GM10266 (cell line): ENCODE data around the gene INO80.

Experiments
- DNase-seq: peaks from one replicate; pipeline ENCODE4 v3.0.0; 2012; ENCODE audit errors: extremely low spot score
- CTCF ChIP-seq: IDR thresholded peaks from 2 replicates; pipeline ENCODE4 v1.5.1; 2012; ENCODE audit warnings: mild to moderate bottlenecking, low read depth; ENCODE audit not compliant: control insufficient read depth, insufficient read depth; ENCODE audit errors: missing control alignments

INO80 gene

GRCh38 chr15:40929660-40930429, 186.2 kb downstream of the INO80 start:
- TF ChIP-seq CTCF = peak; percentile 15

More at GRCh38 chr15:40929660-40930429, 186.2 kb downstream of the INO80 start:
- DNase-seq = no peak
